Stimulated activated CD4-positive, alpha-beta T cell treated with anti-CD3 and anti-CD28 coated beads, Interleukin-4, amount 100 ng/mL, for 48 hours (primary cell): ENCODE measurements around the gene PKP3.
"Not testable (repeated sequence)": the region's sequence is repeated elsewhere in the genome, so short reads cannot be mapped to it uniquely, and the experiment has no call there.

Source experiments
- DNase-seq, 2 donors: peaks; one replicate each; pipeline ENCODE4 v3.0.0-alpha.2; 2020; ENCODE audit warnings: low read depth in 2 of 2

PKP3 gene

DNA sequence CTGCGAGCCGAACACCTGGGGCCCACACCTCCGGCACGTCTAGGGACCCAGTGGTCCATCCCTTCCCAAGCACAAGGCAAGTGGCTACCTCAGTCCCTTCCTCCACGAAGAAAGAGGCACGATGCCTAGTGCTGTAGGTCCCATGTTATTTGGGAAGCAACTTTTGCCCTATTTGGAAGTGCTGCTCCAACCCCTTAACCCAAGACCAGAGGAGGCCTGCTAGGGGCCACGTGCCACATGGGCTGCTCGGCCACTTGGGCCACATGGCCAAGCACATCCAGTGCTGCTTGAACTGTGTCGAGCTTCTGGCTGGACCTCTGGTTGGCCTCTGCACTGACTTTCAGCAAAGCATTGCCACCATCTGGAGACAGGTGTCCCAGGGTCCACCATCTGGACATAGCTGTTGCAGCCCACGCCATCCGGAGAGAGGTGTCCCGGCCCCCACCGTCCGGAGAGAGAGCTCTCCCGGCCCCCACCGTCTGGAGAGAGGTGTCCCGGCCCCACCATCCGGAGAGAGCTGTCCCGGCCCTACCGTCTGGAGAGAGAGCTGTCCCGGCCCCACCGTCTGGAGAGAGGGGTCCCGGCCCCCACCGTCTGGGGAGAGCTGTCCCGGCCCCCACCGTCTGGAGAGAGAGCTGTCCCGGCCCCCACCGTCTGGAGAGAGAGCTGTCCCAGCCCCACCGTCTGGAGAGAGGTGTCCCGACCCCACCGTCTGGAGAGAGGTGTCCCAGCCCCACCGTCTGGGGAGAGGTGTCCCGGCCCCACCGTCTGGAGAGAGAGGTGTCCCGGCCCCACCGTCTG, 31.2 kb upstream of the PKP3 start:
- no peak for DNase-seq

DNA sequence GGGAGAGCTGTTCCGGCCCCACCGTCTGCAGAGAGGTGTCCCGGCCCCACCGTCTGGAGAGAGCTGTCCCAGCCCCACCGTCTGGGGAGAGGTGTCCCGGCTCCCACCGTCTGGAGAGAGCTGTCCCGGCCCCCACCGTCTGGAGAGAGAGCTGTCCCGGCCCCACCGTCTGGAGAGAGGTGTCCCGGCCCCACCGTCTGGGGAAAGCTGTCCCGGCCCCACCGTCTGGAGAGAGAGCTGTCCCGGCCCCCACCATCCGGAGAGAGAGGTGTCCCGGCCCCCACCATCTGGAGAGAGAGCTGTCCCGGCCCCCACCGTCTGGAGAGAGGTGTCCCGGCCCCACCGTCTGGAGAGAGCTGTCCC, 30.6 kb upstream of the PKP3 start:
- not testable (repeated sequence) for DNase-seq

DNA sequence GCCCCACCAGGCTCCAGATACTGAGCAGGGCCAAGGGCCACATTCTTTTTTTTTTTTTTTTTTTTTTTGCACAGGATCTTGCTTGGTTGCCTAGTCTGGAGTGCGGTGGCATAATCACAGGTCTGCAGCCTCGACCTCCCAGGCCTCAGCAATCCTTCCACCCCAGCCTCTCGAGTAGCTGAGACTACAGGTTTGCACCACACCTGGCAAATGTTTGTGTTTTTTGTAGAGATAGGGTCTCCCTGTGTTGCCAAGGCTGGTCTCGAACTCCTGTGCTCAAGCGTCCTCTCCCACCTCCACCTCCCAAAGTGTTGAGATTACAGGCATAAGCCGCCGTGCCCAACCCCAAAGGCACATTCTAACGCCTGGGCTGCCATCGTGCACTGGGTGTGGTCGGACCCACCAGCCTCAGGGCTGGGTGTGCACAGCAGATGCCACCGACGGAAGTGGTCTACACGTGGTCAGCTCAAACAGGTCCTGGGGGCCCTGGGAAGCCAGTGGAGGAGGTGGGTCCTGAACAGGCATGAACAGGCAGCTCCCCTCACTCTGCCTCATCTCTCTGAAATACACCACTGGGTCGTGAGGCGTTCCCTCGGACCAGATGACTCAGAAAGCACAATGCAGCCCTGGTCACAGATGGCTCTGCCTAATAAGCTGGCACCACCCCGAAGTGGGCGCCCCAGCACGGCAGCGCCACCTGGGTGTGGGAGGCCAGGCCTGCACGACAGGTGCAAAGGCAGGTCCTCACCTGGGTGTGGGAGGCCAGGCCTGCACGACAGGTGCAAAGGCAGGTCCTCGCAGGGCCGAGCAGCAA, 29.9 kb upstream of the PKP3 start:
- DNase-seq = peak; percentile 28 to 50

DNA sequence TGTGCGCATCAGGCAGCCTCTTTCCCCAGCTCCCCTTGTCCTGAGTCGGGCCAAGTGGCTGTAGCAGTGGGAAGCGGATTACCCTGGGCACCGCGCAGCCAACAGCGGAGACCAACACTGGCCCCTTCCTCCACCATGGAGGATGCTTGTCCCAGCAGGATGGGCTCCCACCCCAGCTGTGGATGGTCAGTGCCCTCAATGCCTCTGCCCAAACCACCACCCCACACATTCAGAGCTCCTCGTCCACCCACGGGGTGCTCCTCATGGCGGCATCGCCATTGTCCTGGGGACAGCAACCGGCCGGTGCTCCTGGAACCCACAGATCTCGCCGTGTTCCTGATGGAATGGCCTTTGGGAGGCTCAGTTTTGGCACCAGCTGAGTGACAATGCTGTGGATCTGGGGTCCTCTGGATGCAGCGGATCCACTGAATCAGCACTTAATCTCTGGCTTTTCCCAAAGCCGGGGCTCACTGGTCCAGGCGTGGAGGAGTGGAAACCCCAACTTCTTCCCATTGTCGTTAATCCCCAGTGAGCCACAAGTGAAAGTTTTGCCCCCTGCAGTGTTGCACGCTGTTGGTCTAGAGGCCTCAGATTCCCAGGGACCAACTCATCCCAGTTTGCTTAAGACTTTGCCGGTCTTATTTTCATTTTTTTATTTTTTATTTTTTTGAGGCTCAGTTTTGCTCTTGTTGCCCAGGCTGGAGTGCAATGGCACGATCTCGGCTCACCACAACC, 28.9 kb upstream of the PKP3 start:
- DNase-seq = no peak

DNA sequence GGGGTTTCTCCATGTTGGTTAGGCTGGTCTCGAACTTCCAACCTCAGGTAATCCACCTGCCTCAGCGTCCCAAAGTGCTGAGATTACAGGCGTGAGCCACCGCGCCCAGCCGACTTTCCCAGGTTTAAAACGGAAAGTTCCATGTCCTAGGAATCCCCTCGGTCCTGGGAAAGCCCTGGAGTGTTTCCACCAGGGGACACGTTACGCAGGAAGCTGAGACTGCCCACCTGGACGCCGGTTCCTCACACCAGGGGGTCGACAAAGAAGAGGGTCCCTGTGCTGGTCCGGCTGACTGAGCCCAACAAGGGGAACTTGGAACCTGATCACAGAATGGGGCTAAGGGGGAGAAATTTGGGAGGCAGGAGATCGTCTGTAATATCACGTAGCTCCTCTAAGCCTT, 28.2 kb upstream of the PKP3 start:
- no peak for DNase-seq

DNA sequence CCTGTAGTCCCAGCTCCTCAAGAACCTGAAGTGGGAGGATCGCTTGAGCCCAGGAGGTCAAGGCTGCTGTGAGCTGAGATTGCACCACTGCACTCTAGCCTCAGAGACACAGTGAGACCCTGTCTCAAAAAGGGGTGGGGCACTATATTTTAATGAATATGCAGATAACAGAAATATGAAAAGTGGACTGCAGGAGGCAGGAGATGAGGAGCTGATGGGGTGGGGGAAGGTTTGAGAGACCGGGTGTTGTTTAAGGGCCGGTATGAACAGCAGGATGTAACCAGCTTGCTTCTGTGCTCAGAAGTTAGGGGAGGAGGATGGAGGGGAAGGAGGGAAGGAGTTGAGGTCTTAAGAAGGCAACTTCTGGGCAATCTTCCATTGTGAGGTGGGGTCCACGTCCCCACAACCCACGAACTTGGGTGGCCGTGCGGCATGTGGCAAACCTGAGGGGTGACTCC, 26.0 kb upstream of the PKP3 start:
- DNase-seq = no peak

DNA sequence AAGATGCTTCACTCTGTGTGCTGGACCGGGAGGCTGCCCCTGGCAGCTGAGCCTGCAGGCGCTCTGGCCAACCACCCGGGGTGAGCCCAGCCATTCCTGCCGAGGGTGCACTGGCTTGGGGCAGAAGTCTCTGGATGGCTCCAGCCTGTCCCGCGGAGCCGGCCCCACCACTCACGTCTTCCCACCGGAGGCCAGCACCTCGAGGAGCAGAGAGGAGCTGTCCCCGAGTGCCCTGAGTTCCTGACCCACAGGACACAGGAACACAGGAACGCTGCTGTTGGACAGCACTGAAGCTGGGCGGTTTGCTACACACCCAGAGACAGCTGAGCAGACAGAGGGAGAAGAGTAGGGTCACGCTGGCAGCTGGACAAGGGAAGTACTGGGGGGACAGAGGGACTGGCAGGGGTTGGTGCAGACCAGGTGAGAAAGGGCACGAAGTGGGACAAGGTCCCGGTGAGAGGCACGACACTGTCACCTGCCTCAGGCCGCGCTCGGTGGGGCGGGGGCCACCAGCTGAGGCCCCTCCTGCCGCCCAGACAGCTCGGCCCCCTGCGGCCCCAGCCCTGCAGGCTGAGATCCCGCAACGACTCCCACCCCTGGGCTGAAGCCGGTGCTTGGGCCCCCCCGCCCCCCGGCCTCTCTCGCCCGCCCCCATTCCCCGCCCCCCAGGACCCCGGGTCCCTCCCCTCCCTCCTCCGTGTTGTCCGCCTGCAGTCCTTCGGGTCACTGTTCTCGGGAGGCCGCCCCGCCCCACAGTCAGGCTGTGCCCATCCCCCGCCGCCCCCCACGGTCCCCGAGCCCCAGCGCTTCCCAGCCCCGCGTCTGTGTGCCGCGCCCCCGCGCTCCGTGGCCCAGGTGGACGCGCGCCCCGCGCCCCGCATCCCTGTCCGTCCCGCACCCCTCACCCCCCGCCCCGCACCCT, 25.3 kb upstream of the PKP3 start:
- no peak for DNase-seq

DNA sequence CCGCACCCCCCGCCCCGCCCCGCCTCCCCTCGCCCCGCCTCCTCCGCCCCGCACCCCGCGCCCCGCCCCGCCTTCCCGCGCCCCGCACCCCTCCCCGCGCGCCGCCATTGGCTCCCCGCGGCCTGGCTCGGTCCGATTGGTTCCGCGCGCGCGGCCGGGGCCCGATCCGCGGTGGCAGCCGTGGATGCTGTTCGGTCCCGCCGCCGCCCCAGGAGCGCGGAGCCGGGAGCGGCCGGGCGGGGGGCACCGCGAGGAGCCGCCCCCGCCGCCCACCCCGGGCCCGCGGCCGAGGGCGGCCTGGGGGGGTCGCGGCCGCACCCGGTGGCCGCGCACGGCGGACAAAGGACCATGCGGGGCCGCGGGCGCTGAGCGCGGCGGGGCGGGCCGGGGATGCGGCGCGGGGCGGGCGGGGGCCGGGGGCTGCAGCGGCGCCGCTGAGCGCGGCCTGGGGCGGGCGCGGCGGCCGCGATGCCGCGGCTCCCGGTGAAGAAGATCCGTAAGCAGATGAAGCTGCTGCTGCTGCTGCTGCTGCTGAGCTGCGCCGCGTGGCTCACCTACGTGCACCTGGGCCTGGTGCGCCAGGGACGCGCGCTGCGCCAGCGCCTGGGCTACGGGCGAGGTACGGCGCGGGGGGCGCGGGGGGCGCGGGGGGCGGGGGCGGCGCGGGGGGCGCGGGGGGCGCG, 24.5 kb upstream of the PKP3 start, which contains the start of gene B4GALNT4:
TSS of gene B4GALNT4 (plus strand) at position 164 of the 683 bp plus-strand sequence. CDS start at position 469, 305 bp downstream.
- no peak for DNase-seq

DNA sequence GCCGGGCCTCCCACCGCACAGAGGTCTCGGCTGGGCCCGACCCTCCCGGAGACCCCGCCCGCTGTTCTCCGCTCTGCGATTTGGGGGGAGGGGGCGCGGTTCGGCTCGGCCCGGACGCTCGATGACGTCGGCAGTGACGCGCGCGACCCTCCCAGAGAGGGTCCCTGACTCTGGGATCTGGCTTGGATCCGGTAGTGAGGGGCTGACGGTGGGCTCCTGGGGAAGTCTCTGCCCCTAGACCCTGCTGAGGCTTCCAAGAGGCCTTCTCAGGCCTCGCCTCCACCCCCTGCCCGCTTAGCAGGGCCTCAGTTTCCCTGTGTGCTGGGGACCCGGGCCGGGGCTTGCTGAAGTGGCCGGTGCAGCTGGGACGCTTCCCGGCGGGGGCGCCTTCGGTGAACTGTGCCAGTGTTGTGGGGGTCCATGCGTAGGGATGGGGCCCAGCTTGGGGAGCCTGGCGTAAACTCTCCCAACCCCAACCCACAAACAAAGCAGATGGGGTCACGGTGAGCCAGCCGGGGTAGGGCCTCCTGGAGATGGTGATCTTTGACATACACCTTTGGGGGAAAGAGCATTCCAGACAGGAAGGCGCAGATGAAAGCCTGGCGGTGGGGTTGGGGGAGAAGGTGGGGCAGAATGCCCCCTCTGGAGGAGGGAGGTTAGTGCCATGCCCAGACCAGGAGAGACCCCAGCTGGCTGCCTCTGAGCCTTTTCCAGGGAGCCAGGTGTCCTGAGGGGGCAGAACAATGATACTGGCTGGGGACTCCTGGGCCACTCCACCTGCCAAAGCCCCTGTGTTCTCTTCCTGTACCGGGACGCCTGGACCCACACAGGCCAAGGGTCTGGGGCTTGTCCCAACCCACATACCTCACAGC, 23.7 kb upstream of the PKP3 start:
- DNase-seq = no peak

DNA sequence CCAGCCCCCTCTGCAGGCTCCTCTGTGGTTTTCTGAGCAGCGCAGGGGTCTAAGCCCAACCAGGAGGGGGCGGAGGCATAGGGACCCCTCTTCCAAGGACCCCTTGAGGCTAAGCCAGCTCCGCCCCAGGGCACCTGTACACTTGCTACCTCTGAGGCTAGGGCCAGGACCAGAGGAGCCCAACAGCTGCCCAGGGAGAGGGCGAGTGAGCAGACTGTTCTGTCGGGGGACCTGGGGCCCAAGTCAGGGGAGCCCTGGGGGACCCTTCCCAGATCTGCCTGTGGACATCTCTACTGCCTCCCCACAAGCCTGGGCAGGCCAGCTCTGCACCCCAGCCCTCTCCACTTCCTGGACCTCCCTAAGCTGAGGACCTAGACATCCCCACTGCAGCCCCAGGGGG, 23.0 kb upstream of the PKP3 start:
- DNase-seq = no peak

DNA sequence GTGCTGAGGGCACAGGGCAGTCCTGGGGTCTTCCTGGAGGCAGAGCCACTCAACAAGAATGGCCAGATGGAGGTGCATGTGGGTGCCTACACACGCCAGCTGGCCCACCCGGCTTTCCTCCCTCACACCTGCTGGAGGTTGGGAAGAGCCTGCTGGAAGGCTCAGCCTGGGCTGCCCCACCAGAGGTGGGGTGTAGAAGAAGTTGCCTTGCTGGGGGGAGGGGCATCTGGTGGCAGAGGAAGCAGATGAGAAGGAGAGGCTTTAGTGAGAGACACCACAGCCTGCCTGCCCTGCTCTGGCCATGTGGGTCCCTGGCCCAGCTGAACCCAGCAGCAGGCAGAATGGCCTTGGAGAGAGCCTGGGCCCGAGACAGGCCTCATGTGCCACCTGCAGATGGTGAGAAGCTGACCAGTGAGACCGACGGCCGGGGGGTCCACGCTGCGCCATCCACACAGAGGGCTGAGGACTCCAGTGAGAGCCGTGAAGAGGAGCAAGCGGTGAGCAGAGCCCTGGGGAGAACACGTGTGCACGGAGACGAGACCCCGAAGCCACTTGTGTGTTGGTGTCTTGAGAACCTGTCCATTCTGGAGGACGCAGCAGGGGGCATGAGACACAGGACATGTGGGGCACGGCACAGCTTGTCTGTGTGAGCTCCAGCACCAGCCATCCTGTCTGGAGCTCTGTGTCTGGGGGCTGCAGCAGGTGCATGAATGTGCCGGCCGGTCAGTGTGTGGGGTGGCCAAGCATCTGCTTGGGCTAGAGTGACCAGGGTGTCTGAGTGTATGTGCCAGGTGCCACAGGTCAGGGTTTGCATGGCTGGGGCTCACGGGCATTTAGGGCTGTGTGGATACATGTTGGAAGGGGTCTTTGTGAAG, 22.1 kb upstream of the PKP3 start:
- no peak for DNase-seq

DNA sequence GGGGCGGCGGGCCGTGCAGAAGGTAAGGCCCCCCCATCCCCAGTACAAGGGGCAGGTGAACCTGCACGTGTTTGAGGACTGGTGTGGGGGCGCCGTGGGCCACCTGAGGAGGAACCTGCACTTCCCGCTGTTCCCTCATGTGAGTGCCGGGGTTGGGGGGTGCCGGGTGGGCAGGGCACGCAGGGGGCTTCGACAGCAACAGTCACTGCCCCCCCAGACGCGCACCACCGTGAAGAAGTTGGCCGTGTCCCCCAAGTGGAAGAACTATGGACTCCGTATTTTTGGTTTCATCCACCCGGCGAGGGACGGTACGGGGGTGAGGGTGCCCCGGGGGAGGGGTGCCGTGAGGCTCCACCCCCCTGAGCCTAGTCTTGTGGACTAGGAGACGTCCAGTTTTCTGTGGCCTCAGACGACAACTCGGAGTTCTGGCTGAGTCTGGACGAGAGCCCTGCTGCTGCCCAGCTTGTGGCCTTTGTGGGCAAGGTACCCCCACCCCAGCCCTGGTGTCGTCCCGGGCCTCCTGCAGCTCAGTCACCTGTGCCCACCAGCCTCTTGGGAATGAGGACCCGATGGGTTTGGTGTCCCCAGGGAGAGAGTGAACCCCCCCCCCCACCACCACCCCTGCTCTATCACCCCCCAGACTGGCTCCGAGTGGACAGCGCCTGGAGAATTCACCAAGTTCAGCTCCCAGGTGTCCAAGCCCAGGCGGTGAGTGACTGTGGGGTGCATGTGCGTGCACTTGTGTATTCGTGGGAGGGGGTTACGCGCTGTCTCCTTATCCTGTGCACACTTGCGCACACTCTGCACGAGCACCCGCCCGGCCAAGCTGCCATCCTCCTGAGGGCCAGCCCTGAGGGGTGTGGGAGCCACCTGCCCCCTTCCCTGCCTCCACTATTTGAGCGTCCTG, 20.9 kb upstream of the PKP3 start:
- DNase-seq = no peak

DNA sequence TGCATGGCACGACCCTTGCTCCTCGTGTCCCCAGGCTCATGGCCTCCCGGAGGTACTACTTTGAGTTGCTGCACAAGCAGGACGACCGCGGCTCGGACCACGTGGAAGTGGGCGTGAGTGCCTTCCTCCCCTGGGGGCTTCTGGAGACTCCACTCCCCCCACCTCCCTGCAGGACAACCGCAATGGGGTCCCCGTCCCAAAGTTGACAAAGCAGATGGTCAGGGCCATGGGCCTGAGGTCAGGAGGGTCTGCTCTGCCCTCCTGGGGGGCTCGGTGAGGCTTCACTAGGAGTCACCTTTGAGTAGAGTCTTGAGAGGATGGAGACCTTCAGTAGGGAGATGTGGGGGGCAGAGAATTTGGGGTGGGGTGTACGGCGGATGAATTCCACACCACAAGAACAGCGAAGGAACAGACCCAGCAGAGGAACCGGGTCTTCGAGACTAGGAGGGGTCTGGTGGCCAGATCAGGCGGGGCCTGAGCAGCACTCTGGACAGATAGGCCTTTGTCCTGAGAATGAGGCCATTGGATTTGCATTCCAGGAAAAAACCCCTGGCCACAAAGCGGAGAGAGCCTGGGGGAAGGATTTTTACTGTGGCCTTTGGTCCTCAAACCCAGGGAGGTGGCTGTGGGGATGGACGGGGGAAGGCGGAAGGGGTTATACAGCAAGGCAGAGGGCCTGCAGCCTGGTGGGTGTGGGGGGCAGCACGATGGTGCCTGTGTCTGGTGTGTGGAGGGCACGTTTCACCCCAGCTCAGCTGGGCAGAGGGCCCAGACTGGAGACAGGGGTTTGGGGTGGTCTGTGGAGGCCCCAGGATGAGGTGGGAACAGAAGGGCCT, 20.1 kb upstream of the PKP3 start:
- DNase-seq = no peak

DNA sequence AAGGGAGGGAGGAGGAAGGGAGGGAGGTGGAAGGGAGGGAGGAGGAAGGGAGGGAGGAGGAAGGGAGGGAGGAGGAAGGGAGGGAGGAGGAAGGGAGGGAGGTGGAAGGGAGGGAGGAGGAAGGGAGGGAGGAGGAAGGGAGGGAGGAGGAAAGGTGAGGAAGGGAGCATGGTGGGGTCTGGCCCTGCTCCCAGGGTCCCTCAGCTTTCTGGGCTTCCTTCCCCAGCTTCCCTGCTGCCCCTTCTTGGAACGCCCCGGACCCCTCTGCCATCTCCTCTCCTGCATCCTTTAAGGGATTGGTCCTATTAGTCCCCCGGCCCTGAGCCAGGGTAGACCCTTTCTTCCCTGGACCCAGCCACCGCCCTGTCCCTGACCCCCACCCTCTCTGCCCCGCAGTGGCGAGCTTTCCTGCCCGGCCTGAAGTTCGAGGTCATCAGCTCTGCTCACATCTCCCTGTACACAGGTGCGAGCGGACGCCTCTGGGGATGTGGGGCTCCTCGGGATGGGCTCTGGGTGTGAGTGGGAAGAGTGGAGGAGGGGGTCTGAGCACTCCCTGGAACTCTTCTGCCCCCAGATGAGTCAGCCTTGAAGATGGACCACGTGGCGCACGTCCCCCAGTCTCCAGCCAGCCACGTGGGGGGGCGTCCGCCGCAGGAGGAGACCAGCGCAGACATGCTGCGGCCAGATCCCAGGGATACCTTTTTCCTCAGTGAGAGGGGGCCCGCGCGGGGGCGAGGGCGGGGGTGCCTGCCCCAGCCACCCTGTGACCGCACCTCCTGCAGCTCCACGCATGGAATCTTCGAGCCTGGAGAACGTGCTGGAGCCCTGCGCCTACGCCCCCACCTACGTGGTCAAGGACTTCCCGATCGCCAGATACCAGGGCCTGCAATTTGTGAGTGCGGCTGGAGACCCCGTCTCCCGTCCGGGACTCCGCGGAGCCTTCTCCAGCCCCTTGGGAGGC, 18.7 kb upstream of the PKP3 start:
- DNase-seq = no peak

DNA sequence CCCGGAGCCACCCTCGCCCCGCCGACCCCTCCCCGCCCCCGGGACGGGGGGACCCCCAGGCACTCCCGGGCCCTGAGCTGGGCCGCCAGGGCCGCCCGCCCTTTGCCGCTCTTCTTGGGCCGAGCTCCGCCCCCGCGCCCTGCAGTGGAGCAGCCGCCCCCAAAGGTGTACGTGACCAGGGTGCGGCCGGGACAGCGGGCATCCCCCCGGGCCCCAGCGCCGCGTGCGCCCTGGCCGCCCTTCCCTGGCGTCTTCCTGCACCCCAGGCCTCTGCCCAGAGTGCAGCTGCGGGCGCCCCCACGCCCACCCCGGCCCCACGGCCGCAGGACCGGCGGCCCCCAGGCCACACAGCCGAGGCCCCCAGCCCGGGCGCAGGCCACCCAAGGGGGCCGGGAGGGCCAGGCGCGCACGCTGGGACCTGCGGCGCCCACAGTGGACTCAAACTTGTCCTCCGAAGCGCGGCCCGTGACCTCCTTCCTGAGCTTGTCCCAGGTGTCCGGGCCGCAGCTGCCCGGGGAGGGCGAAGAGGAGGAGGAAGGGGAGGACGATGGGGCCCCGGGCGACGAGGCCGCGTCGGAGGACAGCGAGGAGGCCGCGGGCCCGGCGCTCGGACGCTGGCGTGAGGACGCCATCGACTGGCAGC, 17.4 kb upstream of the PKP3 start:
- DNase-seq = no peak
